Activated CD8-positive, alpha-beta memory T cell treated with anti-CD3 and anti-CD28 coated beads, Interleukin-2, amount 50 U/mL, for 1 hour (primary cell): ENCODE data around the gene TXLNG.
"Not testable (repeated sequence)": the region's sequence is repeated elsewhere in the genome, so short reads cannot be mapped to it uniquely, and the experiment has no call there.

Source experiments
- DNase-seq: peaks from one replicate; pipeline ENCODE4 v3.0.0-alpha.2; 2020; ENCODE audit errors: extremely low read depth

The TXLNG gene

GRCh38 chrX:16786139-16786790 is at the start of gene TXLNG:
Gene TXLNG, plus strand, starts transcription at chrX:16786466. Its CDS starts 22 bp downstream, at chrX:16786488.
- peak; percentile 97 for DNase-seq

- DNase-seq, result no peak
These were observed 49.2 kb upstream of the TXLNG start for GRCh38 chrX:16737024-16737423.

- DNase-seq, result no peak
These were observed 46.7 kb upstream of the TXLNG start for GRCh38 chrX:16739574-16739973.

GRCh38 chrX:16743604-16744325 is 42.5 kb upstream of the TXLNG start:
- no peak for DNase-seq

- no peak for DNase-seq
These were observed 41.2 kb upstream of the TXLNG start for GRCh38 chrX:16745102-16745501.

GRCh38 chrX:16745659-16746058 is 40.6 kb upstream of the TXLNG start:
- DNase-seq, result no peak

GRCh38 chrX:16748425-16748824 is 37.8 kb upstream of the TXLNG start:
- DNase-seq, result no peak

GRCh38 chrX:16750136-16750535 is 36.1 kb upstream of the TXLNG start:
- no peak for DNase-seq

- DNase-seq, result no peak
These were observed 32.2 kb upstream of the TXLNG start for GRCh38 chrX:16754019-16754418.

- DNase-seq, result no peak
These were observed 29.5 kb upstream of the TXLNG start for GRCh38 chrX:16756724-16757123.

- DNase-seq, result not testable (repeated sequence)
These were observed 24.8 kb upstream of the TXLNG start for GRCh38 chrX:16761500-16761899.

- DNase-seq, result no peak
These were observed 23.7 kb upstream of the TXLNG start for GRCh38 chrX:16762579-16762978.

GRCh38 chrX:16765594-16765993 is 20.7 kb upstream of the TXLNG start:
- DNase-seq, result no peak

- no peak for DNase-seq
These were observed 15.2 kb upstream of the TXLNG start for GRCh38 chrX:16770970-16771482.

GRCh38 chrX:16771483-16772398 is 14.5 kb upstream of the TXLNG start:
- DNase-seq, result no peak

- DNase-seq, result no peak
These were observed 13.8 kb upstream of the TXLNG start for GRCh38 chrX:16772460-16772859.

GRCh38 chrX:16774746-16775145 is 11.5 kb upstream of the TXLNG start:
- DNase-seq, result no peak

GRCh38 chrX:16778545-16778944 is 7.7 kb upstream of the TXLNG start:
- DNase-seq, result no peak

GRCh38 chrX:16778993-16779392 is 7.3 kb upstream of the TXLNG start:
- DNase-seq, result no peak

GRCh38 chrX:16779815-16780214 is 6.5 kb upstream of the TXLNG start:
- not testable (repeated sequence) for DNase-seq

GRCh38 chrX:16783452-16783851 is 2.8 kb upstream of the TXLNG start:
- DNase-seq, result no peak

GRCh38 chrX:16784440-16784839 is 1.8 kb upstream of the TXLNG start:
- not testable (repeated sequence) for DNase-seq
